Skeletal muscle cell (primary cell): ENCODE data around the gene MECP2.

Experiments
- DNase-seq: peaks from one replicate; pipeline ENCODE4 v3.0.0-alpha.2; 2010; ENCODE audit warnings: low read depth
- H3K4me3 ChIP-seq: 2 replicates; pipeline ENCODE4 v1.5.1; 2011; ENCODE audit warnings: low read depth, mild to moderate bottlenecking, control low read depth, low read length, moderate library complexity

MECP2 gene

DNA sequence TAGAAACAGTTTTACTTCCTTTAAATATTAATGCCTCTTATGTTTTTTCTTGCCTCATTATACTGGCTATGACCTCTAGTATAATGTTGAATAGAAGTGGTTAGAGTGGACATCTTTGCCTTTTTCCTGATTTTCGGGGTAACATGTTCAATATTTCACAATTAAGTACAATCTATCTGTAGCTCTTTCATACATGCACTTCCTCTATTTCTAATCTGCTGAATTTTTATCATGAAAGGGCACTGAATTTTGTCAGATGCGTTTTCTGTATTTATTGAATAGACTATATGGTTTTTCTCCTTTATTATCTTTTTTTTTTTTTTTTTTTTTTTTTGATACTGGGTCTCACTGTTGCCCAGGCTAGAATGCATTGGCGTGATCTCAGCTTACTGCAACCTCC, 29.0 kb downstream of the MECP2 start:
- no peak overlapping the region for H3K4me3 ChIP-seq
- DNase-seq: no peak

DNA sequence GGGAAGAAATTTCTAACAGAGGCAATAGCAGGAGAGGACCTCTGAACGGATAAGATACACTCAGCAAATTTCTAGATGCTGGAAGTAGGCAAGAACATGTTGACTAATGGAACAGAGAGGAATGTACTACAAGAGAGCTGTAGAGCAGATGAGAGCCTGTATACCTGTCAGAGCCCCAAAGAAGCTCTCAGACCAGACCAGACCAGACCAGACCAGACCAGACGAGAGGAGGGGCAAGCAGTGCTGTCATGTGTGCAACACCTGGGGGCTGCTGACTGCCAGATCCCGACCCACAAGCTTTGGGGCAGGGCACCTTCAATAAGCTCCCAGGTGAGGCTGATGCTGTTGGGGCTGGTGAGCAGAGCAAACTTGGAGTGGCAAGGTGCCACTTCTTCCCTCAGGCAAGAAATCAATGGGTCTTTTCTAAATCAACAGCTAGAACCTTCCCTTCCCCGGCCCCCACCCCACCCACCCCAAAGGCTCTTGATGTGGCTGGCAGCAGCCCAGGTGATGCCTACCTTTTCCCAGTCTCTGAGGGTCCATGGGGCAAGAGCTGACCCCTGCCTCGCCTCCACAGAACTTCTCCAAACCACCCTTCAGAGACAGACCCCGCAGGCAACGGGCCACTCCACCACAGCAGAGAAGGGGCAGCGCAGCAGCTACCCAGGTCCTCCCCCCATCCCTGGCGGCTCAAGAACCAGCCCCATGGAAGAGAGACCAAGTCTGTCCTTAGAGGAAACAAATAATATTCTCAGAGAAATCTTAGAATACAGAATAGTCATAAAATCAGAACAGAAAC, 32.7 kb downstream of the MECP2 start:
- no peak for DNase-seq
- no peak overlapping the region for H3K4me3 ChIP-seq

DNA sequence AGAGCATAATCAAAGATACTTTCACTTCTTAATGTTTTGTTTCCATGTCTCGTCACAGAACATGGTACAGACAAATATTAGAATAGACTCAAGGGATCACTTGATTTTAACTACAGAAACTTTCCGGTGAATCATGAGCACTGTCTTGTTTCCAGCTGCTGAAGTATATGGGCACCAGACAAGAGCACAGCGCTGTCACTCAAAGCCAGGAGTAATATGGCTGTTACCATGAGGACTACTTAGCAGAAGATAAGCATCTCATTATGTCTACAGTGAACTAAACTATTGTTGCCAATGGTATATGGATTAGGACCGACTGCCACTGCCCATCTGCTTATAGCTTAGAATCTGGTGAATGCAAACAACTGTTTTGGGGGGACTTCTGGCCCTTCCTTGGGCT, 34.3 kb downstream of the MECP2 start:
- DNase-seq: no peak
- H3K4me3 ChIP-seq: no peak overlapping the region

DNA sequence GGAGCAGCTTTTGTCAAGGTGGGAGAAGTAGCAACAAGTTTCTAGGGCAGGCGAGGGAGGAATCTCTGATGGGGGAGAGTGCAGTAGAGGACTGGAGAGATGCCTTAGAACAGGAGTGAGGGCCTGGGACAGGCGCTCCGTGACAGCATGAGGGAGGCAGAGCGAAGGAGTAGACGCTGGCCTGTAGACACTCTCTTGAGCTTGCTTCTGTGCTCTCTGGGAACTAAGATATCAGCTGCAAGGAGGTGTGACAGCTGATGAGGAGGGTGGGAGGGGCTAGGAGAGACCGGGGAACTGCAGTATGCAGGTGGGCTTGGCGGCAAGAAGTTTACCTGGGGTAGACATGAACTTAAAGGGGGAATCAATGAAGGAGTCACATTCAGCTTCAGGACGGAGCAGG, 35.7 kb downstream of the MECP2 start:
- H3K4me3 ChIP-seq: no peak overlapping the region
- no peak for DNase-seq

DNA sequence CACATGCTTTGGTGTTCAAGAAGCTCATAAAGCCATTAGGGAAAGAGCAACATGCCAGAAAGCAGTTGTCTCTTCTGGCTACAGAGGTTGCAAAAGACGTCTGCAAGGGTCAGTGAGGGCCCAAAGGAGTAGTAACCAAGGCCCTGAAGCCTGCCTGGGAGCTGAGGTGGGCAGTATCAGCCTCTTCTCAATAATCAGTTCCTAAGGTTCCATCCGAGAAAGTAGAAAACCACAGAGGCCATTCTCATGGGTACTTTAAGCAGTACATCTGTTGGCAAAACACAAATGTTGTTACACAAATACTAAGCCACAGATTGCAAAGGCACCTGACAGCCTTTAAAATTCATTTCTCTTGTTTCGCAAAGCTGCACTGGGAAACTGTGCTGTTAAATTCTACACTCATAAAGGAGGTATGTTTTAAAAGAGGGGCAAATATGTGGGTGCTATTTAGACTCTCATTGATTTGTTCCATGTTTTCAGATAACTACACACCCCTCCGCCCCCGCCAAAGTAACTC, 37.7 kb downstream of the MECP2 start:
- H3K4me3 ChIP-seq: no peak overlapping the region
- DNase-seq: no peak

DNA sequence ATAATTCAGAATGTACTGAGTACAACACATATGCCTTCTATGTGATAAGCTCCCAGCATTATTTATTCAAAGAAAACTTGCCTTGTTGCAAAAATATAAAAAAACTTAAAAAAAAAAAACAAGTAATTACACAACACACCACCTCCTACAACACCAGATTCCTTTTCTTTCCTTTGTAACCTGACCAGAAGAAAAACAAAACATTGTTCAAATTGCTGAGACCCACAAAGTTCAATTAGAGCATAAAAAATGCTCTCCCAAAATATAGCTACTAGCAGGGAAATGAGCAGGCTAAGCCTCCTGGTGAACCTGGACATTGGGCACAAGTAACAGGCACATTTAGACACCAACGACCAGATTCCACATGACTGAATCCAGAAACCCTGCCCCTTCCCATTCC, 38.3 kb downstream of the MECP2 start:
- no peak overlapping the region for H3K4me3 ChIP-seq
- no peak for DNase-seq

DNA sequence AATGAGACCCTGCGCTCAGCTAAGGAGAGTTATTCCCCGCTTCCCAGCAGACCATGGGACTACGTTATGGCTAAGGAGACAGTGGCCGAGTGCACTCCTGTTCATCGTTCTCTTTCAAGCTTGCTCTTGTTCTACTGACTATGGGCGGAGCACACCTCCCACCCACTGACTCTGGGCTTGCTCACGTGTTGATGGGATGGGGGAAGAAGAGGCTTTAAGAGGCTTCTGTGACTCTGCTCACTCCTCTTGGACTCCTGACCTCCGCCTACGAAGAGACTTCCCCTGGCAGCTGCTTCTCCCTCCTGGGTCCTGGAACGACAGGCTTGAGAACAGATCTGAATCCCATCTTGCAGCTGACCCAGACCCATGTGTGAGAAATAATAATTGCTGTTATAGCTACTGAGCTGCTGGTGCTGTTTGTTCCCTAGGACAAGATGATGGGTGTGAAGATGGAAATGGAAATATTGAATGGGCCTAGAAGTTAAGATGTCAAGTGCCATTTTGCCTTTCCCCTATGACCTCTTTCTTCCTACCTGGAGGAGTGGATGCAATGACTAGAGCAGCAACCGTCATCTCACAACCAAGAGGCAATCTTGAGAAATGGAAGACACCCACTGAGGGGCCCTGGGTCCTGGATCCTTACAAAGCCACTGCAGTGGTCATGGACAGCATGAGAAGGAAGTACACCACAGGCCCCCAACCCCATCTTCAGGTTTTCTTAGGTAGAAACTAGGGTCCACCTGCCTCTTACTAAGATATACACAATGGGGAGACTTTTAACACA, 39.1 kb downstream of the MECP2 start:
- H3K4me3 ChIP-seq: no peak overlapping the region
- DNase-seq: no peak

DNA sequence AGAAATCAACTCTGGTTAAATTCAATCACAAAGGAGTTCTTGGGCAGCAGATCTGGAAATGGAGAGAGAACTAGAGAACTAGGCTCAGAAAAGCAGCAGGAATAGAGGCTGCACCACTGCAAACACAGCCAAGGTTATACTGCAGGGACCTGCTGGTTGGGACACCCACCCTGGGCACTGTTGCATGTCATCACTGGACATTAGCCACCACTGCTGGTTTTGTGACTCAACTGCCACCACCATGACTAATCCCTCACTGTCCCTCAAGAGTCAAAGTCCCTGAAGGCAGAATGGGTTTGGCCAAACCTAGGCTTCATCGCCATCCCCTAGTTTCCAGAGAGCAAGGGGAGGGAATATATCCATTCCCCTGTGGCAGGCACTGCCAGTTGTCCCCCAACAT, 39.7 kb downstream of the MECP2 start:
- DNase-seq: no peak
- no peak overlapping the region for H3K4me3 ChIP-seq

DNA sequence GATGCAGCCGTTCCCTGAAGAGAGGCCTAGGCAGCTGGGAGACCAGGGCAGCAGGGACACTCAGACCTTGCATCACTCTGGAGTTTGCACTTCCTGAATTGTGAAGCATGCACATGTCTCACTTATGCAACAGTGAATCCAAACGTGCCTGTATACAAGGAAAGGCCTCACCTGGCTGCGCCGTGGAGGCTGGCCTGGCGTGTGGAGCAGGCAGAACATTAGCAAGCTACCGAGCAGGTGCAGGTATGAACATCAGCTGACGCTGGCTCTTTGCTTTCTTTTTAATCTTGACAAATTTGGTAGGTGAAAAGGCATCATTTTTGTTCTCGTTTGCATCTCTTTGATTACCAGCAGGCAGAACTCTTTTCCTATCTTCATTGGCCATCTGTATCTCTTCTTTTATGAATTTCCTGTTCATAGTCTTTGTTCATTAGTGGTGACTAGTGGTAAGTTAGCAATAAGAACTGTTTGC, 40.7 kb downstream of the MECP2 start:
- DNase-seq: no peak
- no peak overlapping the region for H3K4me3 ChIP-seq

DNA sequence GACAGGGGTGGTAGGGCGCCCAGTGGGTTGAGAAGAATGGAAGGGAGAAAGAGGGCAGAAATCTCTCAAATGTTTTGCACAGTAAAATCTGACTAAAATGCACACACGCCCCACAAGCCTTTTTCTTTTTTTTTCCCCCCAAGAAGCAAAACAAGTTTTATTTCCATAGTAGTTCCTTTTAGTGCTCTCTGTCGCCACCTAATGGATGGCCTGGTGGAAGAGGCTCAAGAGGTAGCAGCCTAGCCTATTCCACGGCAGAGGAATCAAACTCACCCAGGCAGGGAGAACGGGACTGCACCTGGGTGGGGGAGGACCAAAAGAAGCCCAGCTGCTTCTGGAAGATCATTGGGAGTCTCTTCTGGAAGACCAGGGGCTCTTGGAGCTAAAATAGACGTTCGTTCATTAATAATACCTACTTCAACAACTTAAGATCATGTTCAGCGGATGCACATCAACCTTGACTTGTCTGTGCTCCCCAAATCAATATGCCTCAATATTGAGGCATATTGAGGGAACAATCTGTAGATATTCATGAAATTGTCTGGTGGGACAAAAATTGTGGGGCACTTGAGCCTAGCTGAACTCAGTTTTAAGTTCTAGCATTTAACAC, 46.2 kb downstream of the MECP2 start:
- DNase-seq: no peak
- no peak overlapping the region for H3K4me3 ChIP-seq

DNA sequence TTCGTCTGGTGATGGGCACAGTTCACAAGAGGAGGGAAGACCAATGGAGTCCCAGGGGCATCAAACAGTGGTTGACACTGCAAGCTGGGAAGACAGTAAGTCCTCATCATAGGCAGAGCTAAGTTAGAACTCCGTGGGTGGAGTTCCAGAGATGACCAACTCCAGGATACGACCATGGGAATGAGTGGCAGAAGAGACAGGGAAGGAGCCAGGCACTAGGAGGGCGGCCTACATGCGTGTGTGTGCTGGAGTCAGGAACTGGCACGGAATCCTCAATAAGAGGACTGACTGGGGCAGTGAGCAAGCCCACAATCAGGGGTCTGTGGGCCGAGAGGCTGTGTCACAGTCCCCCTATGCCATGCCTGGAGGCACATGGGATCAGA, 47.4 kb downstream of the MECP2 start:
- DNase-seq: no peak
- no peak overlapping the region for H3K4me3 ChIP-seq

DNA sequence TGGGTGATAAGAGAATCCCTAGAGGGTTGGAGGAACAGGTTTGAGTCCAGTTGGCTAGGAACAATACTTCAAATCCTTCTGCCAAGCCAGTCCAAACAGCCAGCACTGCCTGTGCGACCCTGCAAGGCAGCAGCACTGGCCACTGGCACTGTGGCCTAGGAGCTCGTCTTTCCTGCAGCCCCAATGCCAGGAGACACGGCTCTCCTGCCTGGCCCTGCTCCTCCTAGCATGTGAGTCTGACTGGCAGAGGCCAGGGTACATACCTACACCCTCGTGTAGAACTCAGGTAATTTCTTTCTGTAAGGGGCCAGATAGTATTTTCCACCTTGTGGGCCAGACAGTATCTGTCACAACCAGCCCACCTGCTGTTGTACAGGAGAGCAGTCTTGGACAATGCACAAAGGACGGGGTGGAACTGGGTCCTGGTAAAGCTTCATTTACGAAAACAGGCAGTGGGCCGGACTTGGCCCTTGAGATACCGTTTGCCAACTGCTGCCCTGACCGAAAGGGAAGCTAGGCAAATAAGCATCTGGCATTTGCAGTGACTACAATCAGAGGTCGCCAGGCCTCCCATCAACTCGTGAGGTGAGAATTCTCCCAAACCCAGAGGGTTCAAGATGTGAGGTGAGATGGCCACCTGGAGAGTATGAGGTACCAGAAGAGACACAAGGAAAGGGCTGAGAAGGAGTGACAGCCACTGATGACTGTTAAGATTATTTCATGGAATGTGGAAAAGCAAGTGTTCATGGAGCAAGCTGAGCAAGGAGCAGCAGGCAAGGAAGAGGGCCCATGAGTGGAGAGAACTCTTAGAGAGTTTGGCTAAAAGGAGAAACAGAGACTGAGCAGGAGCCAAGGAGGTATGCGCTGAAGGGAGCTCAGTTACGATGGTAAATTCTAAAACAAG, 48.1 kb downstream of the MECP2 start:
- H3K4me3 ChIP-seq: no peak overlapping the region
- DNase-seq: no peak

DNA sequence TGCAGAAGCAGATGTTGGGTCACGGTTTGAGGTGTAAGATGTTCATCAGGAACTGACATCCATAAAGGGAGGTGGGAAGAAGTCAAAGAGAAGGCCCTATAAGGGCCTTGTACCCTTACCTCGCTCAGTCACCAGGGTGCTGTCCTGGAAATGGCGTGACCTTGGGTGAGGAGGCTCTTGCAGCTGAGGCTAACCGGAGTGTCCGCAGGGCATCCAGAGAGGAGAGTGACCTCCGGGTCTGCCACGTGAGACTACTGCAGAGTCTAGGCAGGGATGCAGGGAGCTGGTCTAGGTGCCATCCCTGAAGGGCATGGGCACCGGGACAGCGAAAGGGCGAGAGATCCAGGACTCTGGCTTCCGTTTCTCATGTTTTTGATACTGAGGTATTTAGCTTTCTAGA, 49.1 kb downstream of the MECP2 start:
- DNase-seq: no peak
- no peak overlapping the region for H3K4me3 ChIP-seq

DNA sequence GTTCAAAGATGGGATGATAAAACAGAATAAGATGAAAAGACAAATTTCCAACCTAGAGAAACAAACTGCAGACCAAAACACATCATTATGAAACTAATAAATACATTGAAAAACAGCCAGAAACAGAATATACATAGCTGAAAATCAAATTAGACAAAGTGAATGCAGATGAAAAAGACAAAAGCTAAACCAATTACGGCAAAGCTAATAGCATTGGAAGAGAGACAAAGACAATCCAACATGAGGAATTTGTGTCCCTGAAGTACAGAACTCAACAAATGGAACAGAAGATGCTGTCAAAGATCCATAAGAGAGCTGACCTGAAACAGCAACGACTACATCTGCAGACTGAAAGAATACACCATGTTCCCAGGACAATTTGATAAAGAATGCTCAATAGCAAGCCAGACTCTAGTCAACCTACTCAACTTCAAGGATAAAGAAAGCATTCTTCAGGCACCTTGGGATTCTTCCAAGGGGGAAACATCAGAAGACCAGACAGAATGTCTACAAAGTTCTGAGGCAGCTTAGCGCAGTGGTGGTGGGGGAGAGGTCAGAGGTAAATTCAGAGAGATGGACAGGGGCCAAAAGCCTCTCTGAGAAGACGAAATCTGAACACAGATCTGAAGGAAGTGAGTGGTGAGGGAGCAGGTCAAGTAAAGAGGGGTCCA, 50.4 kb downstream of the MECP2 start:
- H3K4me3 ChIP-seq: no peak overlapping the region
- DNase-seq: no peak

DNA sequence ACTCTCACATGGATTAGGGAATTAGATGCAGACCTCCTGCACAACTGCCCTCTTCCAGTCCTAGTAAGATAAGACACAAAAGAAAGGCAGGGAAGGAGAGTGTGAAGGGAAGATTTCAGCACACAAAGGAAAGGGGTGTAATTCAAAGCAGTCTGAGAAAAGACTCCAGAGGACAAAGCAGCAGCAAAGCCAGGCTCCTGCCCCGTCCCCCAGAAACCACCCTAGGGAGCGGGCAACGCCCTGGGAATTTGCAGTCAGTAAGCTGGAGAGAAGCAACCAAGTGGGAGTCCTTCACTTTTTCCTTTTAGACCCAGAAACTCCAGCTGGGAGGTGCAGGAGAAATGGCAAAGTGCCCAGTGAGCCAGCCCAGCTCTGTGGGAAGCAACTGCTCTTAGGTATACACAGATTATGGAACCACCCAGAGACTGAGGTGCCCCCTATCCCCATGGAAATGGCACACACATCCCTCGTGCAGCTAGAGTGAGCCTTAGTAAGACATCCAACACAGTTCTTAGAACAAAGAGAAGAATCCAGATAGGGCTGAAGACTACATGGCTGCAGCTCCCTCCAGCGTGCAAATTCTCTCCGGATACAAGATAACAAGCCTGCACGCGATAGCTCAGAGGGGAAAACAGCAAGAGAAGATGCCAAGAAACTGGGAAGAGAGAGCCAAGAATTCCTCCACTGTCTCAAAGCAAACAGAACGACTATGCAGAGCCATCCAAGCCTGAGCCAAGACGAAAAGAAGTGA, 51.3 kb downstream of the MECP2 start:
- DNase-seq: peak; percentile 58
- no peak overlapping the region for H3K4me3 ChIP-seq

DNA sequence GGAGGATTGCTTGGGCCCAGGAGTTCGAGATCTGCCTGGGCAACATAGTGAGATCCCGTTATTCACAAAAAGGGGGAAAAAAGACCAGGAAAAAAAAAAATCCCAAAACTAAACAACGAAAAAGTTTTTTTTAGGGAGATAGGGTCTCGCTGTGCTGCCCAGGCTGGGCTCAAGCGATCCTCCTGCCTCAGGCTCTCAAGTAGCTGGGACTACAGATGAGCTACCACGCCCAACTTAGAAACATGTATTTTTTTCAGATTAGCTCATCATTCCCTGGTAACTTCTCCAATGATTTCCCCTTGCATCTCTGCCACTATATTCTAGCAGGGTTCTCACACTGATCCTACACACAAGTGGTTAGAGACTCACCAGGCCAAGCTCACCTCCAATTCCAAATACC, 53.4 kb downstream of the MECP2 start:
- no peak for DNase-seq
- no peak overlapping the region for H3K4me3 ChIP-seq

DNA sequence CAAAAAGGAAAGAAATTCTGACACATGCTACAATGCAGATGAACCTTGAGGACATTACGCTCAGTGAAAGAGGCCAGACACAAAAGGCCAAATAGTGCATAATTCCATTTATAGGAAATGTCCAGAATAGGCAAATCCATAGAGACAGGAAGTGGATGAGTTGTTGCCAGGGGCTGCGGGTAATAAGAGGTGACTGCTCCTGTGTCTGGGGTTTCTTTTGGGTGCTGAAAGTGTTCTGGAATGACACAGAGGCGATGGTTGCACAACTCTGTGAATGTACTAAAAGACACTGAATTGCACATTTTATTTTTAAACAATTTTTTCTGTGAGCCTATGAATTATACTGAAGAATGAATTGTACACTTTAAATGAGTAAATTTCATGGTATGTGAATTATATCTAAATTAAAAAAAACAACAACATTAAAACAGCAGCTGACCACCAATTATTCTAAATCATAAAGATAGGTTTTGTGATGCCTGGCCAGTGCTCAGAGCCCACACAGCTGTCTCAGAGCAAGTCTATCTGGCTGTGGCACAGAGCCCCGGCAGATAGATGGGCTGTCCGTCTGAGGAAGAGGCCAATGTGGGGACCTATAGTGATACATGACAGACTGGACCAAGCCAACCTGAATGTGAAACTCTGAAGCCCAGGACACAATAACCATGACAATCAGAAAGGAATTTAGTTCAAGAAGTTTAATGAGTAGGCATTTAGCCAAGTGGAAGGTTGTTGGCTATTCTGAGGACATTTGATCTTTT, 54.3 kb downstream of the MECP2 start:
- no peak overlapping the region for H3K4me3 ChIP-seq
- DNase-seq: peak; percentile 51
